Activated CD4-positive, alpha-beta T cell treated with anti-CD3 and anti-CD28 coated beads, Interleukin-2, amount 10 ng/mL, durations not matched to agents 7 days and 5 days (primary cell): Measurements from ENCODE around the gene TRAPPC2L. TPM values are rescaled to one million over a fixed set of nuclear protein-coding genes. Genes with fewer than 3 reads are reported as not detected.
"Not testable (repeated sequence)": the region's sequence is repeated elsewhere in the genome, so short reads cannot be mapped to it uniquely, and the experiment has no call there.

Experiments
- CTCF ChIA-PET: fragments of 350-600 bp; sonication (Branson Sonifier 250); formaldehyde crosslinking; loops from one replicate; lab custom pipeline; 2021; ENCODE audit warnings: antibody characterized with exemption; lab: Charles Lee
- POLR2A ChIA-PET: fragments of 350-600 bp; sonication (Branson Sonifier 250); formaldehyde crosslinking; loops from one replicate; lab custom pipeline; 2021; ENCODE audit warnings: antibody characterized with exemption; lab: Charles Lee
- DNase-seq: peaks from one replicate; pipeline ENCODE4 v3.0.0-alpha.2; 2020
- H3K27ac Mint-ChIP-seq: one replicate; pipeline ENCODE4 v1.8.0; 2021; ENCODE audit warnings: mild to moderate bottlenecking, moderate library complexity, mixed read lengths
- H3K27me3 Mint-ChIP-seq: one replicate; pipeline ENCODE4 v1.8.0; 2021; ENCODE audit warnings: mixed read lengths
- H3K36me3 Mint-ChIP-seq: one replicate; pipeline ENCODE4 v1.8.0; 2021; ENCODE audit warnings: low read depth, mixed read lengths
- H3K4me1 Mint-ChIP-seq: one replicate; pipeline ENCODE4 v1.8.0; 2021; ENCODE audit warnings: mixed read lengths
- H3K4me3 Mint-ChIP-seq: one replicate; pipeline ENCODE4 v1.8.0; 2021; ENCODE audit warnings: mild to moderate bottlenecking, moderate library complexity, mixed read lengths
- H3K9me3 Mint-ChIP-seq: one replicate; pipeline ENCODE4 v1.8.0; 2021; ENCODE audit warnings: mixed read lengths
- total RNA-seq, 2 experiments: library from RNA; stranded (reverse); gene quantifications; one replicate each; pipeline ENCODE4 v1.2.3, GENCODE V29; 2021

The TRAPPC2L gene
- total RNA-seq, 2 experiments from 2014 or later = 47.7 to 55.7 TPM

- Mint-ChIP-seq H3K9me3 (no peaks in the 10 kb centered on the region), H3K27ac (no peak overlapping the region), H3K36me3 (no peaks in the 10 kb centered on the region), H3K4me1 (no peaks in the 10 kb centered on the region), H3K4me3 (no peak overlapping the region), H3K27me3 (no peaks in the 10 kb centered on the region)
- ChIA-PET POLR2A (no interaction called here), CTCF (interaction anchor here (0.6 to 1.5 kb wide), 2 partner anchors 10 to 12 kb away, joined by 4 read pairs; partner anchors contain the start of gene APRT)
- no peak for DNase-seq
These were observed 34.5 kb upstream of the TRAPPC2L start for GRCh38 chr16:88822281-88823040.

- H3K4me1 Mint-ChIP-seq, H3K4me3 Mint-ChIP-seq, CTCF ChIA-PET: not testable (repeated sequence)
These were observed 33.3 kb upstream of the TRAPPC2L start for GRCh38 chr16:88823646-88824045.

GRCh38 chr16:88824256-88825077 is 32.5 kb upstream of the TRAPPC2L start:
- no peak overlapping the region for H3K27ac Mint-ChIP-seq
- ChIA-PET CTCF (no interaction called here), POLR2A (no interaction called here)
- H3K9me3 Mint-ChIP-seq = no peaks in the 10 kb centered on the region
- no peak for DNase-seq
- no peaks in the 10 kb centered on the region for H3K27me3 Mint-ChIP-seq
- no peaks in the 10 kb centered on the region for H3K4me1 Mint-ChIP-seq
- no peaks in the 10 kb centered on the region for H3K36me3 Mint-ChIP-seq
- no peak overlapping the region for H3K4me3 Mint-ChIP-seq

More at GRCh38 chr16:88823646-88824045, 33.3 kb upstream of the TRAPPC2L start:
- H3K27ac Mint-ChIP-seq, H3K36me3 Mint-ChIP-seq, POLR2A ChIA-PET, DNase-seq, H3K27me3 Mint-ChIP-seq, H3K9me3 Mint-ChIP-seq: not testable (repeated sequence)

- ChIA-PET CTCF (no interaction called here), POLR2A (no interaction called here)
- no peaks in the 10 kb centered on the region for H3K9me3 Mint-ChIP-seq
- no peak for DNase-seq
- no peaks in the 10 kb centered on the region for H3K4me1 Mint-ChIP-seq
- H3K27ac Mint-ChIP-seq = no peak overlapping the region
- no peaks in the 10 kb centered on the region for H3K36me3 Mint-ChIP-seq
- H3K27me3 Mint-ChIP-seq = no peaks in the 10 kb centered on the region
- no peak overlapping the region for H3K4me3 Mint-ChIP-seq
These were observed 31.8 kb upstream of the TRAPPC2L start for GRCh38 chr16:88825146-88825545.

- H3K4me3 Mint-ChIP-seq = no peak overlapping the region
- ChIA-PET CTCF (interaction anchor here (0.6 kb wide), 1 partner anchor 153 kb away, joined by 4 read pairs; no protein-coding TSS in a partner anchor), POLR2A (no interaction called here)
- no peak for DNase-seq
- no peaks in the 10 kb centered on the region for H3K36me3 Mint-ChIP-seq
- H3K9me3 Mint-ChIP-seq = no peaks in the 10 kb centered on the region
- H3K4me1 Mint-ChIP-seq = no peaks in the 10 kb centered on the region
- no peaks in the 10 kb centered on the region for H3K27me3 Mint-ChIP-seq
- H3K27ac Mint-ChIP-seq = no peak overlapping the region
These were observed 30.7 kb upstream of the TRAPPC2L start for GRCh38 chr16:88826070-88826840.

- H3K4me1 Mint-ChIP-seq = no peaks in the 10 kb centered on the region
- ChIA-PET CTCF (interaction anchor here (0.9 to 1.0 kb wide), 3 partner anchors 11 to 30 kb away, joined by 3 read pairs; no protein-coding TSS in a partner anchor), POLR2A (no interaction called here)
- H3K27me3 Mint-ChIP-seq = no peaks in the 10 kb centered on the region
- no peaks in the 10 kb centered on the region for H3K36me3 Mint-ChIP-seq
- no peak overlapping the region for H3K4me3 Mint-ChIP-seq
- DNase-seq = no peak
- H3K9me3 Mint-ChIP-seq = no peaks in the 10 kb centered on the region
- no peak overlapping the region for H3K27ac Mint-ChIP-seq
These were observed 29.2 kb upstream of the TRAPPC2L start for GRCh38 chr16:88827727-88828126.

GRCh38 chr16:88828711-88829110 is 28.2 kb upstream of the TRAPPC2L start:
- ChIA-PET CTCF (interaction anchor here (0.6 kb wide), 1 partner anchor 1094 kb away, joined by 3 read pairs; no protein-coding TSS in a partner anchor), POLR2A (no interaction called here)
- no peak overlapping the region for H3K4me3 Mint-ChIP-seq
- DNase-seq = no peak
- H3K9me3 Mint-ChIP-seq = no peaks in the 10 kb centered on the region
- no peak overlapping the region for H3K27ac Mint-ChIP-seq
- H3K36me3 Mint-ChIP-seq = no peaks in the 10 kb centered on the region
- H3K27me3 Mint-ChIP-seq = no peaks in the 10 kb centered on the region
- H3K4me1 Mint-ChIP-seq = no peaks in the 10 kb centered on the region

- no peaks in the 10 kb centered on the region for H3K4me1 Mint-ChIP-seq
- ChIA-PET POLR2A (no interaction called here), CTCF (interaction anchor here (1.1 kb wide), 1 partner anchor 28 kb away, joined by 3 read pairs; no protein-coding TSS in a partner anchor)
- H3K9me3 Mint-ChIP-seq = no peaks in the 10 kb centered on the region
- no peak overlapping the region for H3K4me3 Mint-ChIP-seq
- no peaks in the 10 kb centered on the region for H3K27me3 Mint-ChIP-seq
- no peaks in the 10 kb centered on the region for H3K36me3 Mint-ChIP-seq
- DNase-seq = no peak
- no peak overlapping the region for H3K27ac Mint-ChIP-seq
These were observed 26.7 kb upstream of the TRAPPC2L start for GRCh38 chr16:88830258-88830657.

GRCh38 chr16:88830783-88831182 is 26.1 kb upstream of the TRAPPC2L start:
- ChIA-PET CTCF (interaction anchor here (1.1 kb wide), 1 partner anchor 27 kb away, joined by 3 read pairs; no protein-coding TSS in a partner anchor), POLR2A (no interaction called here)
- Mint-ChIP-seq H3K36me3 (no peaks in the 10 kb centered on the region), H3K4me1 (no peaks in the 10 kb centered on the region), H3K9me3 (no peaks in the 10 kb centered on the region), H3K27ac (no peak overlapping the region), H3K27me3 (no peaks in the 10 kb centered on the region), H3K4me3 (no peak overlapping the region)
- no peak for DNase-seq

- Mint-ChIP-seq H3K36me3 (no peaks in the 10 kb centered on the region), H3K4me3 (no peak overlapping the region), H3K27me3 (no peaks in the 10 kb centered on the region), H3K9me3 (no peaks in the 10 kb centered on the region), H3K27ac (no peak overlapping the region), H3K4me1 (no peaks in the 10 kb centered on the region)
- DNase-seq = no peak
- CTCF ChIA-PET = no interaction called here
- POLR2A ChIA-PET = no interaction called here
These were observed 25.1 kb upstream of the TRAPPC2L start for GRCh38 chr16:88831838-88832237.

GRCh38 chr16:88833086-88833485 is 23.8 kb upstream of the TRAPPC2L start:
- no peak overlapping the region for H3K4me3 Mint-ChIP-seq
- no peaks in the 10 kb centered on the region for H3K9me3 Mint-ChIP-seq
- no peaks in the 10 kb centered on the region for H3K27me3 Mint-ChIP-seq
- no peaks in the 10 kb centered on the region for H3K36me3 Mint-ChIP-seq
- ChIA-PET POLR2A (no interaction called here), CTCF (interaction anchor here (0.6 to 2.1 kb wide), 2 partner anchors 24 to 88 kb away, joined by 3 to 4 read pairs; partner anchors contain the start of genes GALNS and TRAPPC2L)
- DNase-seq = no peak
- H3K4me1 Mint-ChIP-seq = no peaks in the 10 kb centered on the region
- no peak overlapping the region for H3K27ac Mint-ChIP-seq

- ChIA-PET POLR2A (no interaction called here), CTCF (interaction anchor here (2.1 kb wide), 1 partner anchor 22 kb away, joined by 4 read pairs; the partner anchor contains the start of genes GALNS and TRAPPC2L)
- no peaks in the 10 kb centered on the region for H3K27me3 Mint-ChIP-seq
- H3K36me3 Mint-ChIP-seq = no peaks in the 10 kb centered on the region
- H3K27ac Mint-ChIP-seq = no peak overlapping the region
- H3K4me1 Mint-ChIP-seq = no peaks in the 10 kb centered on the region
- no peaks in the 10 kb centered on the region for H3K9me3 Mint-ChIP-seq
- DNase-seq = no peak
- no peak overlapping the region for H3K4me3 Mint-ChIP-seq
These were observed 22.3 kb upstream of the TRAPPC2L start for GRCh38 chr16:88834670-88835069.
